Spinal cord (tissue), 10 donors: ENCODE data around the gene ASIC2. TPM values are rescaled to one million over a fixed set of nuclear protein-coding genes. Genes with fewer than 3 reads are reported as not detected.

ENCODE experiments used
- DNase-seq, 6 donors: peaks; one replicate each; pipeline versions ENCODE4 v3.0.0 to v3.0.0-alpha.2; 2013 to 2015; ENCODE audit warnings: low spot score in 6 of 6, low read depth in 4 of 6
- H3K27ac ChIP-seq: one replicate; pipeline ENCODE4 v1.5.1; 2013; ENCODE audit warnings: low read depth, low read length, control low read depth
- H3K27me3 ChIP-seq: one replicate; pipeline ENCODE4 v1.6.1; 2013; ENCODE audit warnings: low read length; ENCODE audit not compliant: control insufficient read depth, insufficient read depth
- H3K36me3 ChIP-seq: one replicate; pipeline ENCODE4 v1.6.1; 2013; ENCODE audit warnings: low read length; ENCODE audit not compliant: control insufficient read depth, insufficient read depth
- H3K4me1 ChIP-seq: one replicate; pipeline ENCODE4 v1.6.1; 2013; ENCODE audit warnings: low read length; ENCODE audit not compliant: control insufficient read depth, insufficient read depth
- H3K4me3 ChIP-seq: one replicate; pipeline ENCODE4 v1.5.1; 2013; ENCODE audit warnings: low read depth, low read length, control low read depth
- H3K9me3 ChIP-seq: one replicate; pipeline ENCODE4 v1.6.1; 2013; ENCODE audit warnings: low read length; ENCODE audit not compliant: control insufficient read depth, insufficient read depth
- WGBS: methylation state at CpG from one replicate; pipeline ENCODE4 v1.1.5; 2013; ENCODE audit warnings: missing lambda C conversion rate; ENCODE audit not compliant: insufficient coverage; 5-methylcytosine and 5-hydroxymethylcytosine counted together
- polyA plus RNA-seq, 2 donors: library from polyadenylated mRNA; unstranded; fragments of 120-200 nt; gene quantifications; one replicate each; pipeline ENCODE4 v1.2.1, GENCODE V29; 2013; ENCODE audit not compliant: insufficient read length in 2 of 2
- total RNA-seq, 2 donors: library from RNA; depleted of rRNA in 1 of 2; stranded (reverse); fragments of 120-200 nt in 1 of 2; fragments of >200 nt in 1 of 2; gene quantifications; one replicate each; pipeline versions ENCODE4 v1.2.3 to v1.2.4, GENCODE V29; 2013 to 2014
- donor health status: healthy.

ASIC2 gene
- total and polyA plus RNA-seq, 4 donors = 6.7 to 44.2 (median 31.7) TPM

DNA sequence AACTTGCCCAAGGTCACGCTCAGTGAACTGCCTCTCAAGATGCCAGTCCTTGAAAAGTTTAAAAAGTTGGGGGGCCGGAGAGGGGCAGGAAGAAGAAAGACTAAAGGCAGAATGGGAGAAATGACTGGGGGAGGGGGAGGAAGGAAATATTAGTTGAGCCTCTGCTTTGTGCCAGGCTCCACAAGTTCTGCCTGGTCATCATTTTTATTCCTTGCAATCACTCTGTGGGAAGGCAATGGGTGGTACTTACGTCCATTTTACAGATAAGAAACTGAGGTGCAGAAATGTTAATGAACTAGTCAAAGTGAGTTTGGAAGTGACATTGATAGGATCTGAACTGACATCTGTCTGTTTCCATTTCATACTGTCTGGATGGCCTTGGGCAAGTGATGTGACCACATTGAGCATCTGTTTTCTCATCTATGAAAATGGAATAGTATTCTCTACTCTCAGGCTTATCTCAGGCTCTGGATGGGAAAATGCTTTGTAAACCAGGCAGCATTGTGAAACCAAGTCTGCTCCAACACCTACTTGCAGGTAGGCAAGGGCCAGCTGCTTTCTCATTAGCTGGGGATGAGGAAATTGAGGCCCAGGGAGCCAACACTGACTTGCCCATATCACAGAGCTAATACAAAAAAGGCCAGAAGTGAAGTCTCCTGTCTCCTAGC, 19.2 kb downstream of the ASIC2 start:
- Histone ChIP-seq H3K4me1 (peaks cover 3% of the 10 kb centered on the region), H3K27me3 (no peaks in the 10 kb centered on the region), H3K36me3 (no peaks in the 10 kb centered on the region), H3K27ac (no peak overlapping the region), H3K4me3 (no peak overlapping the region), H3K9me3 (no peaks in the 10 kb centered on the region)
- DNase-seq = no peak
- WGBS = 100% methylated on average over 2 of the region's 3 CpGs

GRCh38 chr17:33273271-33273670, 19.8 kb downstream of the ASIC2 start:
- DNase-seq = no peak
- H3K4me3 ChIP-seq = no peak overlapping the region
- no CpG with 5 or more reads among the region's 2 CpGs for WGBS
- H3K36me3 ChIP-seq = no peaks in the 10 kb centered on the region
- H3K27me3 ChIP-seq = no peaks in the 10 kb centered on the region
- H3K27ac ChIP-seq = no peak overlapping the region
- no peaks in the 10 kb centered on the region for H3K9me3 ChIP-seq
- H3K4me1 ChIP-seq = peaks cover 3% of the 10 kb centered on the region

GRCh38 chr17:33272438-33272837, 20.7 kb downstream of the ASIC2 start:
- Histone ChIP-seq H3K36me3 (no peaks in the 10 kb centered on the region), H3K27me3 (no peaks in the 10 kb centered on the region), H3K4me3 (no peak overlapping the region), H3K27ac (no peak overlapping the region), H3K9me3 (no peaks in the 10 kb centered on the region), H3K4me1 (peaks cover 3% of the 10 kb centered on the region)
- DNase-seq = no peak
- 94% methylated on average over 2 of the region's 2 CpGs for WGBS

- Histone ChIP-seq H3K27ac (no peak overlapping the region), H3K4me1 (no peaks in the 10 kb centered on the region), H3K9me3 (no peaks in the 10 kb centered on the region), H3K36me3 (no peaks in the 10 kb centered on the region), H3K27me3 (no peaks in the 10 kb centered on the region), H3K4me3 (no peak overlapping the region)
- WGBS = no CpG with 5 or more reads among the region's 2 CpGs
- DNase-seq = no peak
Measured at GRCh38 chr17:33269337-33270060, 23.6 kb downstream of the ASIC2 start.

GRCh38 chr17:33267851-33268548, 25.1 kb downstream of the ASIC2 start:
- WGBS = 86% methylated on average over 5 of the region's 5 CpGs

GRCh38 chr17:33267271-33267790, 25.8 kb downstream of the ASIC2 start:
- peaks cover 12% of the 10 kb centered on the region for H3K4me1 ChIP-seq
- WGBS = 68% methylated on average over 4 of the region's 6 CpGs
- no peak for DNase-seq
- H3K36me3 ChIP-seq = no peaks in the 10 kb centered on the region
- no peaks in the 10 kb centered on the region for H3K9me3 ChIP-seq
- H3K27me3 ChIP-seq = no peaks in the 10 kb centered on the region
- H3K4me3 ChIP-seq = no peak overlapping the region
- H3K27ac ChIP-seq = no peak overlapping the region

More at GRCh38 chr17:33267851-33268548, 25.1 kb downstream of the ASIC2 start:
- H3K4me3 ChIP-seq = no peak overlapping the region
- peaks cover 10% of the 10 kb centered on the region for H3K4me1 ChIP-seq
- no peaks in the 10 kb centered on the region for H3K36me3 ChIP-seq
- no peak for DNase-seq
- H3K27ac ChIP-seq = no peak overlapping the region
- H3K9me3 ChIP-seq = no peaks in the 10 kb centered on the region
- H3K27me3 ChIP-seq = no peaks in the 10 kb centered on the region

- whole genome bisulfite sequencing = 60% methylated on average over 2 of the region's 10 CpGs
- H3K36me3 ChIP-seq = no peaks in the 10 kb centered on the region
- no peaks in the 10 kb centered on the region for H3K27me3 ChIP-seq
- no peaks in the 10 kb centered on the region for H3K9me3 ChIP-seq
- no peak overlapping the region for H3K27ac ChIP-seq
- DNase-seq = no peak
- H3K4me1 ChIP-seq = peaks cover 18% of the 10 kb centered on the region
- no peak overlapping the region for H3K4me3 ChIP-seq
Measured at GRCh38 chr17:33266611-33267010, 26.5 kb downstream of the ASIC2 start.

DNA sequence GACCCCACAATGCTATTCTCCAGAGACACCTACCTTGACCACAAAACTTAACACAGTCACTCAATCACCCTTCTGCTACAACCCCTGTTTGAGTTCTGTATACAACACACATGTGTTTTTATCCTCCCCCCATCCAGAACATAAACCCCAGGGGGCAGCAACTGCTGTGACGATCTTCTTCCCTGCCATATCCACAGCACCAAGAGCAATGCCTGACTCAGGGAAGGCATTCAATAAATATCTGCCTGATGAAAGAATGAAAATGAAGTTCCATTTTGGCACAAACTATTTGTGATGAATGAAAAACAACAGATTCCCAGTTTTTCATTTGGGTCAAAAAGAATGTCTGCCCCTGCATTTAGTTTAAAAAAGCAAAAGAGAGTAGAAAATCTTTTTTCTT, 27.0 kb downstream of the ASIC2 start:
- no peak overlapping the region for H3K4me3 ChIP-seq
- H3K4me1 ChIP-seq = peaks cover 18% of the 10 kb centered on the region
- H3K27me3 ChIP-seq = no peaks in the 10 kb centered on the region
- no peak for DNase-seq
- no peak overlapping the region for H3K27ac ChIP-seq
- H3K9me3 ChIP-seq = no peaks in the 10 kb centered on the region
- WGBS = no CpG with 5 or more reads among the region's 1 CpG
- H3K36me3 ChIP-seq = no peaks in the 10 kb centered on the region

DNA sequence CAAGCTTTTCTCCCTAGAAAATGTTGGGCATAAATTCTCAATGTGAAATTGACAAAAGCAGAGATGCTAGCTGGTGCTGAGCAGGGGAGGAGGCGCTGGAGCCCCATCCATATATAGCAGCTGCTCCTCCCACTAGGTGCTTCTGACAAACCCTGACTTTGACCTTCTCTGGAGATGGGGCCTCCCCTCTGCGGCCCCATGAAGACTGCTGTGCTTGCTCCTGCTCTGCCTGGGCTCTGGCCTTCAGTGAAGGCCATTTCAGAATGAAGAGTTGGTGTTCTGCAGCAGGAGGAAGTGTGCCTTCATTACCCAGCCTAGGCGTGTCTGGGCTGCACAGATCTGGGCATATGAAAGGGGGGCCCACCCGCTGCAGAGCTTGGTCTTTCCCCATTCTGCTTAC, 29.7 kb downstream of the ASIC2 start:
- no peaks in the 10 kb centered on the region for H3K27me3 ChIP-seq
- no peak for DNase-seq
- H3K4me3 ChIP-seq = no peak overlapping the region
- no peak overlapping the region for H3K27ac ChIP-seq
- H3K9me3 ChIP-seq = no peaks in the 10 kb centered on the region
- H3K36me3 ChIP-seq = no peaks in the 10 kb centered on the region
- 64% methylated on average over 3 of the region's 4 CpGs for WGBS
- peaks cover 31% of the 10 kb centered on the region for H3K4me1 ChIP-seq
